NCI-H2196 treated with DMSO at 0.1 percent for 48 hours (cell line): ENCODE data around the gene IL1RAPL1.

ENCODE experiments used
- DNase-seq: peaks from one replicate; lab custom pipeline; 2025; ENCODE audit not compliant: unreplicated experiment; lab: John Stamatoyannopoulos, UW

Gene IL1RAPL1

GRCh38 chrX:29617276-29617675 lies 1030.0 kb downstream of the IL1RAPL1 start:
- no peak for DNase-seq

DNA sequence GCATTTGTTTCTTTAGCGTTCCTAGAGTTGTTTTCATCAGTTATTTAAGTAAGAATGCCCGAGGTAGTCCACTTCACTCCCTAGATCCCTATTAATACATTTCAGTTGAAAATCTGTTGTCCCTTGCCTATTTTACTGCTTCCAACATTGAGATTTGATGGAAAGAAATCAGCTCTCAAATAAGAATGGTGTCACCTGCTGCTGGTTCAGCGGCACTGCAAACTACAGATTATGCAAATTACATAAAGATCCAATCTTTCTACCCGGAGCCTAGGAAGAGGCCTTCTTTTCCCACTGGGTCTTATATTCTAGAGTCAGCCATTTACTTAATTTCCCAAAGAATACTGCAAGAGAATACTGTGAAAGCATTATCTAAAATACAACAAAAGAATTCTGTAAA lies 1030.5 kb downstream of the IL1RAPL1 start:
- DNase-seq, result no peak

- no peak for DNase-seq
These were observed 1040.6 kb downstream of the IL1RAPL1 start for GRCh38 chrX:29627833-29628232.

GRCh38 chrX:29634516-29634915 lies 1047.3 kb downstream of the IL1RAPL1 start:
- DNase-seq, result no peak

GRCh38 chrX:29636331-29636730 lies 1049.1 kb downstream of the IL1RAPL1 start:
- DNase-seq, result no peak

DNA sequence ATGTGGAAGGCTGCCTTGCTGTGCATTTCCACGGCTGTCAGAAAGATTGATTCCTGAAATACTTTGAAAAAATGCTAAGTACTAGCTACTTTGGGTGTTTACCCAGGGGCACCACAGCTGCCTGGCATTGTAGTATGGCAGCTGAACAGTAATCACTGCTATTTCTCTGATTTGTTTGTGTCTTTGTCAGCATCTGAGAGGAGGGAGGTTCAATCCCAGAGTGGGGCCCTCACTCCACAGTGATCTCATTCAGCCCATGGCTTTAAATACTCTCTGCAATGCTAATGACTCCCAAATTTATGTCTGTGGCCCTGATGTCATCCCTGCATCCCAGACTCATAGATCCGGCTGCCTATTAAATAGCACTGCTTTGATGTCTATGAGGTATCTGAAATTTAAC lies 1052.9 kb downstream of the IL1RAPL1 start:
- no peak for DNase-seq

DNA sequence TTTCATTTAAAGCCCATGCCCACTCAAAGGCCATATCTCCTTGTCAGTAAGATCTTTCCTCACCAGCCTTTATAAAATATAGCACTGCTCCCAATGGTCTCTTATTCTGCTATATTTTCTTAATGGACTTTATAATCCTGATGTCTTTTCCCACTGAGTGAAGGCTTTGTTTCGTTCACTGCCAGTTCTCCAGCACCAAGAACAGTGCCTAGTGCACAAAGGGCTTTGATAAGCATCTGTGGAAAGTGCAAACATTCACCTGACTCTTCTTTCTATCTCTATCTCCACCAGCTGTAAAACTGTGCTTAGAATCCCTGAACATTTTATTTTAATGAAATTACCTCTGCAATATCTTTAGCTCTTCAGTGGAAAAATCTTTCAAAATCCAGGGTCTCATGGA lies 1054.2 kb downstream of the IL1RAPL1 start:
- no peak for DNase-seq

GRCh38 chrX:29643181-29643580 lies 1055.9 kb downstream of the IL1RAPL1 start:
- DNase-seq, result no peak

- no peak for DNase-seq
These were observed 1060.9 kb downstream of the IL1RAPL1 start for GRCh38 chrX:29648161-29648560.

- no peak for DNase-seq
These were observed 1065.2 kb downstream of the IL1RAPL1 start for GRCh38 chrX:29652484-29652883.

GRCh38 chrX:29653721-29654120 lies 1066.5 kb downstream of the IL1RAPL1 start:
- DNase-seq, result no peak

DNA sequence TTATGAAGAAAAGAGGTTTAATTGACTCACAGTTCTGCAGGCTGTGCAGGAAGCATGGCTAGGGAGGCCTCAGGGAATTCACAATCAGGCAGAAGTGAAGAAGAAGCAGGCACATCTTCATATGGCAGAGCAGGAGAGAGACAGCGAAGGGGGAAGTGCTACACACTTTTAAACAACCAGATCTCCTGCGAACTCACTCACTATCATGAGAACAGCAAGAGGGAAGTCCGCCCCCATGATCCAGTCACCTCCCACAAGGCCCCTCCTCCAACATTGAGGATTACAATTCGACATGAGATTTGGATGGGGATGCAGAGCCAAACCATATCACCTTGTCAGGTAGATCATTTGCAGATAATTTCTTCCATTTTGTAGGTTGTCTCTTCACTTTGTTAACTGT lies 1072.7 kb downstream of the IL1RAPL1 start:
- no peak for DNase-seq

DNA sequence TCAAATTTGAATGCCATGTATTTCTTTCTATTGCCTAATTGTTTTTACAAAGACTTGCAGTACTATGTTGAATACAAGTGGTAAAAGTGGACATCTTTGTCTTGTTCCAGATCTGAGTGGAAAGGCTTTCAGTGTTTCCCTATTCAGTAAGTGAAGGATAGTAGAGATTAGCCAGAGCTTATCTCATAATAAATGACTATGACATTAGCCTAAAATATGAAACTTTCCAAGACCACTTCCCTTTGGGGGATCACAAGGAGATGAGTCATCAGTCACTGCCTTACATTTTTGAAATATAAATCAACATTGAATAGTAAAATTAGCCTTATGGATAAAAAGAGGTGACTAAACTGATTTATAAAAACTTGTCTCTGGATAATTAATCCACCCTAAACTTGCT lies 1074.0 kb downstream of the IL1RAPL1 start:
- DNase-seq, result no peak

DNA sequence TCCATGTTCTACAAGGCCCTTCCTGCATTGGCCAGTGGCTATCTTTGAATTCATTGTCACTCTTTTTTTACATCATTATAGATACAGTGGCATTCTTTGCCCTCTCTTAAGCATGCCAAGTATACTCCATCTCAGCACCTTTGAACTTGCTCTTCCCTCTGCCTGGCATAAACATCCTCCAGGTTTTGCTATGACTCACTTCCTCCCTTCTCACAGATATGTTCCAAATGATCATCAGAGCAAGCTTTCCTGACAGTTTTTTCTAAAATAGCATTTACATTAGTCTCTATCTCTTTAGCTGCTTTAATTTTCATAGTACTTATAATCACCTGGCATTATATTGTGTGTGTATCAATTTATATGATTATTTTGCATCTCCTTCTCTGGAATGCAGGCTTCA lies 1074.9 kb downstream of the IL1RAPL1 start:
- no peak for DNase-seq

GRCh38 chrX:29662759-29663503 lies 1075.7 kb downstream of the IL1RAPL1 start:
- DNase-seq, result no peak

DNA sequence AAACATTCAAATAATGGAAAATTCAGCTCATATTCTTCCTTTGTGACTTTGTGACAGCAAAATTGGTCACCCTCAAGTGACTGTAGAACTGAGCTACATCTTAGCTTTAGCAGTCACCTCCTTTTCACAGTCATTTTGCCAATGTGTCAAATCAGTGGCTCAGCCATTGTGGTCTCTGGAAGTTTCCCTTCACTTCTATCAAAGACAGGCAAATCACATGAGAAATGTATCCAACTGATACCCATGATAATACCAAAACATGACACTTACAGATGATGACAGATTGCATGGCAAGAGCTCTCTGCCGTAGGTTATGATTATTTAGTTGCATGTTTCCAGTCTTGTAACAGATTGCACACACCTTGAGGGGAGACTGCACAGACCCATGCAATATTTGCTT lies 1078.3 kb downstream of the IL1RAPL1 start:
- no peak for DNase-seq

DNA sequence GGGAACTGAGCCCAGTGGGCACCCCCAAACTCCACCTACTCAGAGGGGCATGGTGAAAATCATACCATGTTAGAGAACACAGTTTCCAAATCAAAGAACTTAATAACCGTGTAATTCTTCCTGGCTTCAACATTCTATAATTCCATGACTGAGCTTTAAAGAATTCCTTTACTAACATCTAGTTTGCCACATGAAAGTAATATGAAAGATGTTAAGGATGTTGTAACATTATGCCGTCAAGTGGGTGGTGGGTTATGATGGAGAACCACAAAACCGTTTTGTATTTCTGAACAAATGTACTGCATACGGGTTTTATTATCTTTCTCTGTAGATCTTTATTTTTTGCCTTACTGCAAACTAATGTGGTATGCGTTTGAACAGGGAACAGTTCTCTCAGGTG lies 1079.1 kb downstream of the IL1RAPL1 start:
- no peak for DNase-seq

GRCh38 chrX:29671421-29671820 lies 1084.2 kb downstream of the IL1RAPL1 start:
- DNase-seq, result no peak

- DNase-seq, result no peak
These were observed 1100.4 kb downstream of the IL1RAPL1 start for GRCh38 chrX:29687687-29688086.

- no peak for DNase-seq
These were observed 1102.8 kb downstream of the IL1RAPL1 start for GRCh38 chrX:29690061-29690460.

DNA sequence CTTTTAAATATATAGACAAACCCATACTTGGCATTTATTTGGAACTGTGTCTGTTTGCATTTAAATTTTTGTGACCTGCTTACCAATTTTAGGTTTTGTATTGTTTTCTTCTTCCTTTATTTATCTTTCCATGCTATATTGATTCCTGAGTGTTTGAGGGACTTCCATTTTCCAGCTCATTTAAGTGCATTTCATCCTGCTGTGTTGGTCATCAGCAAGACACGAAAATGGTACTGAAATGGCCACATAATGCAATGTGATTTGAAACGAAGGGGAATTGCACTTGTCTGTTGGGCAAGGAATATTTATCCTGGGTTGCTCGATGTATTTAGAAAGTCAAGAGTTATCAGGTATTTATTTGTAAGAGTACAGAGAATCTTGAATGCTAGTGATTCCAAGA lies 1103.8 kb downstream of the IL1RAPL1 start:
- no peak for DNase-seq

- DNase-seq, result no peak
These were observed 1106.7 kb downstream of the IL1RAPL1 start for GRCh38 chrX:29693912-29694311.

- DNase-seq, result no peak
These were observed 1112.0 kb downstream of the IL1RAPL1 start for GRCh38 chrX:29699239-29699638.
